GM23338 (cell line): ENCODE measurements around the gene NCKAP5. TPM values are rescaled to one million over a fixed set of nuclear protein-coding genes. Genes with fewer than 3 reads are reported as not detected.

Experiments
- ATAC-seq: fragments of 200-7000 bp; cut with Tn5 transposase; 3 replicates; pipeline ENCODE4 v1.9.1; 2020
- DNase-seq: peaks from one replicate; pipeline ENCODE4 v3.0.0-alpha.2; 2015; ENCODE audit warnings: low spot score
- H2AFZ ChIP-seq: fragments of 200-600 bp; sonication (generic); 2 replicates; pipeline ENCODE4 v1.8.0; 2016; ENCODE audit warnings: antibody characterized with exemption, mild to moderate bottlenecking, moderate library complexity
- H3F3A ChIP-seq: fragments of 200-600 bp; sonication (generic); replicated peaks from 2 replicates; pipeline ENCODE4 v1.8.0; 2017; ENCODE audit warnings: antibody characterized with exemption, mixed run types, low read depth
- H3K27ac ChIP-seq: fragments of 200-600 bp; sonication (generic); 2 replicates; pipeline ENCODE4 v1.6.1; 2016; ENCODE audit warnings: low read depth
- H3K27me3 ChIP-seq: fragments of 200-600 bp; sonication (generic); 2 replicates; pipeline ENCODE4 v1.8.0; 2016; ENCODE audit warnings: mild to moderate bottlenecking, mixed run types, moderate library complexity; ENCODE audit not compliant: insufficient read depth
- H3K36me3 ChIP-seq: fragments of 200-600 bp; sonication (generic); 2 replicates; pipeline ENCODE4 v1.8.0; 2016; ENCODE audit warnings: mild to moderate bottlenecking; ENCODE audit not compliant: insufficient read depth
- H3K4me1 ChIP-seq: fragments of 200-600 bp; sonication (generic); 2 replicates; pipeline ENCODE4 v1.8.0; 2016; ENCODE audit warnings: mild to moderate bottlenecking, moderate library complexity; ENCODE audit not compliant: insufficient read depth
- H3K4me2 ChIP-seq: fragments of 200-600 bp; sonication (generic); 2 replicates; pipeline ENCODE4 v1.7.1; 2017; ENCODE audit warnings: mixed run types
- H3K4me3 ChIP-seq: fragments of 200-600 bp; sonication (generic); 2 replicates; pipeline ENCODE4 v1.6.1; 2016; ENCODE audit warnings: mixed run types
- H3K79me2 ChIP-seq: fragments of 200-600 bp; sonication (generic); replicated peaks from 2 replicates; pipeline ENCODE4 v1.8.0; 2017; ENCODE audit warnings: mild to moderate bottlenecking; ENCODE audit not compliant: insufficient read depth
- H3K9me2 ChIP-seq: fragments of 200-600 bp; sonication (generic); 2 replicates; pipeline ENCODE4 v1.8.0; 2017; ENCODE audit not compliant: insufficient read depth
- H4K20me1 ChIP-seq: fragments of 200-600 bp; sonication (generic); replicated peaks from 2 replicates; pipeline ENCODE4 v1.8.0; 2017; ENCODE audit warnings: mild to moderate bottlenecking; ENCODE audit not compliant: insufficient read depth
- H3K27ac Mint-ChIP-seq: 2 replicates; pipeline ENCODE4 v1.8.0; 2020; ENCODE audit warnings: inconsistent platforms, mild to moderate bottlenecking, moderate library complexity, mixed read lengths
- H3K27me3 Mint-ChIP-seq: 3 replicates; pipeline ENCODE4 v1.8.0; 2022; ENCODE audit warnings: low read depth, mild to moderate bottlenecking, moderate library complexity, mixed read lengths, inconsistent platforms; ENCODE audit not compliant: insufficient read depth, poor library complexity
- H3K36me3 Mint-ChIP-seq: 3 replicates; pipeline ENCODE4 v1.8.0; 2021; ENCODE audit warnings: low read depth, mild to moderate bottlenecking, inconsistent platforms, moderate library complexity, mixed read lengths
- H3K4me1 Mint-ChIP-seq: 3 replicates; pipeline ENCODE4 v1.8.0; 2020; ENCODE audit warnings: mild to moderate bottlenecking, inconsistent platforms, mixed read lengths
- H3K4me3 Mint-ChIP-seq: 3 replicates; pipeline ENCODE4 v1.8.0; 2021; ENCODE audit warnings: moderate library complexity, mild to moderate bottlenecking, inconsistent platforms, mixed read lengths
- H3K9me3 Mint-ChIP-seq: 3 replicates; pipeline ENCODE4 v1.8.0; 2020; ENCODE audit warnings: moderate library complexity, mild to moderate bottlenecking, inconsistent platforms, mixed read lengths
- CREB1 ChIP-seq: fragments of 250-450 bp; sonication (Bioruptor Pico); IDR thresholded peaks from 2 replicates; pipeline ENCODE4 v1.5.0; 2020; ENCODE audit warnings: low read depth, mild to moderate bottlenecking, moderate library complexity
- CTCF ChIP-seq, 2 experiments: fragments of 200-600 bp in 1 of 2; sonication (generic) in 1 of 2; conservative IDR thresholded peaks; 2 replicates each; pipeline versions ENCODE4 v1.5.1 to v1.6.1; 2016 to 2017; ENCODE audit warnings: antibody characterized with exemption in 2 of 2, low read depth in 2 of 2, mild to moderate bottlenecking in 2 of 2, moderate library complexity in 1 of 2
- ETS1 ChIP-seq: IDR thresholded peaks from 2 replicates; pipeline ENCODE4 v1.6.1; 2016; ENCODE audit warnings: antibody characterized with exemption
- EZH2phosphoT487 ChIP-seq: fragments of 200-600 bp; sonication (generic); IDR thresholded peaks from one replicate; pipeline ENCODE4 v1.8.1; 2018; ENCODE audit warnings: antibody characterized with exemption; ENCODE audit not compliant: unreplicated experiment
- JUNB ChIP-seq: IDR thresholded peaks from one replicate; pipeline ENCODE4 v1.6.1; 2016; ENCODE audit warnings: antibody characterized with exemption; ENCODE audit not compliant: unreplicated experiment
- NANOG ChIP-seq: IDR thresholded peaks from 2 replicates; pipeline ENCODE4 v1.6.1; 2016; ENCODE audit warnings: antibody characterized with exemption, borderline replicate concordance
- REST ChIP-seq: IDR thresholded peaks from one replicate; pipeline ENCODE4 v1.6.1; 2018; ENCODE audit warnings: antibody characterized with exemption; ENCODE audit not compliant: unreplicated experiment
- STAT1 ChIP-seq: IDR thresholded peaks from one replicate; pipeline ENCODE4 v1.6.1; 2016; ENCODE audit warnings: antibody characterized with exemption; ENCODE audit not compliant: unreplicated experiment
- ZNF114 ChIP-seq: fragments of 250-450 bp; sonication (Bioruptor Pico); IDR thresholded peaks from 2 replicates; pipeline ENCODE4 v1.5.0; 2020; ENCODE audit warnings: mild to moderate bottlenecking, moderate library complexity
- ZNF331 ChIP-seq: fragments of 250-450 bp; sonication (Bioruptor Pico); IDR thresholded peaks from 2 replicates; pipeline ENCODE4 v1.5.0; 2020; ENCODE audit warnings: low read depth, mild to moderate bottlenecking, moderate library complexity
- ZNF462 ChIP-seq: fragments of 250-450 bp; sonication (Bioruptor Pico); IDR thresholded peaks from 2 replicates; pipeline ENCODE4 v1.5.0; 2020; ENCODE audit warnings: mild to moderate bottlenecking, moderate library complexity
- polyA plus RNA-seq: library from polyadenylated mRNA; unstranded; fragments of >200 nt; fragmentation: Nextera tagmentation; extraction: Ambion mirVana; gene quantifications from 2 replicates; pipeline ENCODE4 v1.2.1, GENCODE V29; 2016
- total RNA-seq: library from RNA; depleted of rRNA; stranded (reverse); fragments of >200 nt; shearing (Covaris generic); gene quantifications from 2 replicates; pipeline ENCODE4 v1.2.3, GENCODE V29; 2014

Gene NCKAP5
- total and polyA plus RNA-seq, 2 experiments from 2014 or later: 0.34 to 0.73 TPM

GRCh38 chr2:133432778-133433177 lies 135.5 kb downstream of the NCKAP5 start:
- Mint-ChIP-seq H3K4me1 (peaks cover 4% of the 10 kb centered on the region; the same call in 1 of the 3 replicates), H3K27ac (no peak overlapping the region), H3K27me3 (no peaks in the 10 kb centered on the region), H3K9me3 (peaks cover 6% of the 10 kb centered on the region; the same call in 2 of the 3 replicates), H3K36me3 (no peaks in the 10 kb centered on the region), H3K4me3 (no peak overlapping the region)
- Histone ChIP-seq H3K4me2 (no peak overlapping the region), H3K4me3 (no peak overlapping the region), H3K27me3 (no peaks in the 10 kb centered on the region), H3F3A (no peaks in the 10 kb centered on the region), H3K27ac (no peak overlapping the region), H3K9me2 (no peaks in the 10 kb centered on the region), H2AFZ (no peak overlapping the region), H4K20me1 (no peaks in the 10 kb centered on the region), H3K79me2 (no peaks in the 10 kb centered on the region), H3K36me3 (no peaks in the 10 kb centered on the region), H3K4me1 (no peaks in the 10 kb centered on the region)
- ATAC-seq (no peak), DNase-seq (no peak)
- TF ChIP-seq JUNB (no peak), REST (no peak), ZNF114 (CRISPR knock-in tag) (no peak), CREB1 (CRISPR knock-in tag) (no peak), NANOG (no peak), EZH2phosphoT487 (no peak), CTCF (conservative IDR thresholded peaks at IDR 0.05; ENCODE audit: low read depth in 2 of 2) (no peak), ZNF331 (CRISPR knock-in tag) (no peak), ETS1 (no peak)

GRCh38 chr2:133431289-133431688 lies 137.0 kb downstream of the NCKAP5 start:
- Histone ChIP-seq H4K20me1 (no peaks in the 10 kb centered on the region), H3F3A (no peaks in the 10 kb centered on the region), H2AFZ (no peak overlapping the region), H3K36me3 (no peaks in the 10 kb centered on the region), H3K4me3 (no peak overlapping the region), H3K4me2 (no peak overlapping the region), H3K79me2 (no peaks in the 10 kb centered on the region), H3K27ac (no peak overlapping the region), H3K27me3 (no peaks in the 10 kb centered on the region), H3K9me2 (no peaks in the 10 kb centered on the region), H3K4me1 (no peaks in the 10 kb centered on the region)
- no peak overlapping the region for H3K4me3 Mint-ChIP-seq
- ATAC-seq (no peak), DNase-seq (no peak)
- H3K36me3 Mint-ChIP-seq: no peaks in the 10 kb centered on the region
- peaks cover 6% of the 10 kb centered on the region; the same call in 2 of the 3 replicates for H3K9me3 Mint-ChIP-seq
- H3K27ac Mint-ChIP-seq: no peak overlapping the region
- no peaks in the 10 kb centered on the region for H3K27me3 Mint-ChIP-seq
- H3K4me1 Mint-ChIP-seq: peaks cover 8% of the 10 kb centered on the region; the same call in 2 of the 3 replicates
- TF ChIP-seq ZNF462 (CRISPR knock-in tag) (no peak), STAT1 (no peak)
